22Rv1 (cell line): ENCODE measurements around the gene FGF21.
"Not testable (repeated sequence)": the region's sequence is repeated elsewhere in the genome, so short reads cannot be mapped to it uniquely, and the experiment has no call there.

ENCODE experiments used
- CTCF ChIP-seq: fragments of 450-650 bp; IDR thresholded peaks from 2 replicates; pipeline ENCODE4 v1.5.1; 2017; ENCODE audit warnings: mild to moderate bottlenecking
- ZFX ChIP-seq: fragments of 450-650 bp; IDR thresholded peaks from 2 replicates; pipeline ENCODE4 v1.6.1; 2017; ENCODE audit warnings: antibody characterized with exemption, borderline replicate concordance

GRCh38 chr19:48768171-48768753, 12.9 kb downstream of the FGF21 start:
- TF ChIP-seq CTCF, ZFX: not testable (repeated sequence)
